ENCODE measurements around the gene FBLN1.
"Not testable (repeated sequence)": the region's sequence is repeated elsewhere in the genome, so short reads cannot be mapped to it uniquely, and the experiment has no call there.

FBLN1 gene

DNA sequence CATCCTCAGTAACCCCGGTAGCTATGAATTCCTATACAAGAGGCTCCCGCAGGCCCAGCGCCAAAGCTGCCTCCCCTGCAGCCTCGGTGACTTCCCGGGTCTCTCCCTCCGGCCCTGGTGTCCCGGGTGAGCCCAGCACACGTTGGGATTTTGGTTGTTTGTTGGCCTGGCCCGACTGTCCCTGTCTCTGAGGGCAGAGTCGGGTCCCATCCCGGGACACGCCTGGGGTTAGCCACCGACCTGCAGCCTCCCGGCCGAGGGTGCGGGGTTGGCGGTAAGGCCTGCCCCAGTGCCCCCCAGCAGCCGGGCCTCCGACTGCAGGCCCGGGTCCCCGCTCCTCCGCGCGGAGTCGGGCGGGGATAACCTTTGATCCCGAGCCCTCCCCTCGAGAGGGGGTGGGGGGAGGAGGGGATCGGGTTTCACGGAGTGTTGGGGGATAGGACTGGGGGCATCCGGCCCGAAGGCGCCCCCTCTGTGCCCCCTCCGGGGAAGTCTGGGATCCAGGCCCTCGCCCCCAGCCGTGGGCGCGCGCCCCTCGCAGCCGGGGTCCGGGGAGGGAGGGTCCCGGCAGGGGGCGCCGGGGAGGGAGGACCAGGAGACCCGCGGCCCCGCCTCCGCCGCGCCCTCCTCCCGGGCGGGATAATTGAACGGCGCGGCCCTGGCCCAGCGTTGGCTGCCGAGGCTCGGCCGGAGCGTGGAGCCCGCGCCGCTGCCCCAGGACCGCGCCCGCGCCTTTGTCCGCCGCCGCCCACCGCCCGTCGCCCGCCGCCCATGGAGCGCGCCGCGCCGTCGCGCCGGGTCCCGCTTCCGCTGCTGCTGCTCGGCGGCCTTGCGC, at the start of gene FBLN1:
FBLN1 (plus strand) TSS at position 669 of the 835 bp plus-strand sequence; CDS start at position 772, 103 bp downstream.
- no peak for DNase-seq

DNA sequence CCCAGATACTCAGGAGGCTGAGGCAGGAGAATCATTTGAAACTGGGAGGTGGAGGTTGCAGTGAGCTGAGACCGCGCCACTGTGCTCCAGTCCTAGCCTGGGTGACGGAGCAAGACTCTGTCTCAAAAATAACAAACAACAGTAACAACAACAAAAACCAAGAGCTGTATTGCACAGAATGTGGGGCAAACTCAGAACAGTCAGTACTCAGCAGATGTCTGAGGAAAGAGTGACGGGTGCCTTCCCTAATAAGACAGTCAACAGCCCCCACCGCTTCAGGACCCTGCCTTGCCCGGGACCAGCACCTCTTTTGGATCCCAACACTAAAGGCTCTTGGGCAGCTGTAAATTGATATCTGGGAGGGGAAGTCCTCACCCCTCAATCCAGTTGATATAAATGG, 48.9 kb upstream of the FBLN1 start:
- DNase-seq = no peak

GRCh38 chr22:45454275-45454674, 48.4 kb upstream of the FBLN1 start:
- no peak for DNase-seq

GRCh38 chr22:45455212-45455611, 47.5 kb upstream of the FBLN1 start:
- DNase-seq = no peak

DNA sequence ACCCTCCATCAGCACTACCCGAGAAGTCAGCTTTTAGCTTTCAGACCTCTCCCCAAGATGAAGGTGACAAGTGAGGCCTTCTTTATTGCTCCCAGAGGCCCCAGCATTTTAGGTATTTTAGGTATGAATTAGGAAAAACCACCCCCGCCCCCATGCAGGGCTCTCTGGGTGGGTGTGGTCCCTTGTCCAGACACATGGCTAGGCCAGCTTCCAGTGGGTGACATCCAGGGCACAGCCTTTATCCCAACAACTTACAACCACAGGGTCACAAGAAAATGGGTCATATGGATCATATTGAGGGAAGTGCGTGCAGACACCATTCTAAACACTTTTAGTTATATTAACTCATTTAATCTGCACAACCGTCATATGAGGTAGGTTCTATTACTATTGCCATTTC, 47.1 kb upstream of the FBLN1 start:
- DNase-seq = no peak

GRCh38 chr22:45456811-45457210, 45.9 kb upstream of the FBLN1 start:
- no peak for DNase-seq

GRCh38 chr22:45458532-45458931, 44.2 kb upstream of the FBLN1 start:
- no peak for DNase-seq

DNA sequence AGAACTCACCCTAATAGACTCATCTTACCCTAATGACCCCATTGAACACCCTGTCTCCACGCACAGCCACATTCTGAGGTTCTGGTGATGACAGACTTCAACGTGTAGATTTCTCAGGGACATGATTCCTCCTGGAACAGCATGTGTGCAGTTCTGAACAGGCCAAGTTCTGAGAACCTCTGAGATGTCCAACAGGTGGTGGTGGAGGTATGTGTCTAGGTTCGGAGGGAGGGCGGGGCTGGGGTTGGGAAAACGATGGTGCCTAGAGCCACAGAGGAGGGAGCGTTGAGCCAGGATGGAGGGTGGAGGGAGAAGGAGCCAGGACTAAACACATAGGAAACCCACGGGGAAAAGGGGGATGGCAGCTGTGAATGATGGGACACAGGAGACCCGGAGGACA, 43.4 kb upstream of the FBLN1 start:
- DNase-seq = no peak

DNA sequence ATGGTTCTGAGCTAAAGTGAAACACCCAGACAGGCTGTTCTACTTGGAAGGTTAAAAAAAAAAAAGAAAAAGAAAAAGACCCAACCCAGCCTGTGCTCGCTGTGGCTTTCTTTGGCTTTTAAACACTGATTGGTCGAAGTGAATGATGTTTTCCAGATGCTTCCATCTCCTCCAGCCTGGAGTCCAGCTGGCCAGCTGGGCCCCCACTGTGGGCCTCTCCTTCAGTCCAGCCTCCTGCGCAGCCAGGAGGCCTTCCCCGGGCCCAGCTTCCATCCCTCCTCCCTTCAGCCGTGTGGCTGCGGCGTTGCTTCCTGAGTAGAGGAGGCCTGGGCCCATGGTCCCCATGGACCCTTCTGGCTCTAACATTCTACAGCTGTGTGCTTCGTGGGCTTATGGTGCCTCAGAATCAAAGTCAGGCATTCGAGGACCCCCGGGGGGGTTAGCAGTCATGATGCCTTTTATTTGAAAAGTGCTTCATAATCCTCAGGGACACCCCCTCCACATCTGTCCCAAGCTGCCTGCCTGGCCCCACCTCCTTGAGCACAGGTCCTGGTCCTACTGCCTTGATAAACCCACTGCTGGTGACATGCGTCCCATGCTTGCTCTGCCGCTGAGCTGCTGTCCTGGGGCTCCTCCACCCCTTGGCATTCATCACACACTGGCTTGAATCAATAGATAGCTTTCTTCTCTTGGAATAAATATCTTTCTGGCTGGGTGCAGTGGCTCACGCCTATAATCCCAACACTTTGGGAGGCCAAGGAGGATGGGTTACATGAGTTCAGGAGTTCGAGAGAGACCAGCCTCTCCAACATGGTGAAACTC, 42.2 kb upstream of the FBLN1 start:
- no peak for DNase-seq

- DNase-seq = peak; percentile 34
These were observed 40.5 kb upstream of the FBLN1 start for GRCh38 chr22:45462034-45462655.

DNA sequence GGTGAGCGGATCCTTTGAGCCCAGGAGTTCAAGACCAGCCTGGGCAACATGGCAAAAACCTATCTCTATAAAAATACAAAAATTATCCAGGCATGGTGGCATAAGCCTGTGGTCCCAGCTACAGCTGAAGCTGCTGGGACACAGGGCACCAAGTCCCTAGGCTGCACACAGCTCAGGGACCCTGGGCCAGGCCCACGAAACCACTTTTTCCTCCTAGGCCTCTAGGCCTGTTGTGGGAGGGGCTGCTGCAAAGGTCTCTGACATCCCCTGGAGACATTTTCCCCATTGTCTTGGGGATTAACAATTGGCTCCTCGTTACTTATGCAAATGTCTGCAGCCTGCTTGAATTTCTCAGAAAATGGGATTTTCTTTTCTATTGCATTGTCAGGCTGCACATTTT, 39.0 kb upstream of the FBLN1 start:
- DNase-seq = not testable (repeated sequence)

DNA sequence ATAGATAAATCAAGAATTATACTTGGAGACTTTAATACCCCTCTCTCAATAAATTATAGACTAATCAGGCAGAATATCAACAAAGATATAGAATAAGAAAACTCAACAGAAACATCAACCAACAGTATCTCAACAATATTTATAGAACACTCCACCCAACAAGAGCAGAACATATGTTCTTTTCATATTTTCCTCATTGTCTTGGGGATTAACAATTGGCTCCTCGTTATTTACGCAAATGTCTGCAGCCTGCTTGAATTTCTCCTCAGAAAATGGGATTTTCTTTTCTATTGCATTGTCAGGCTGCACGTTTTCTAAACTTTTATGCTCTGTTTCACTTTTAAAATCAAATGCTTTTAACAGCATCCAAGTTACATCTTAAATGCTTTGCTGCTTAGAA, 37.0 kb upstream of the FBLN1 start:
- DNase-seq = no peak

DNA sequence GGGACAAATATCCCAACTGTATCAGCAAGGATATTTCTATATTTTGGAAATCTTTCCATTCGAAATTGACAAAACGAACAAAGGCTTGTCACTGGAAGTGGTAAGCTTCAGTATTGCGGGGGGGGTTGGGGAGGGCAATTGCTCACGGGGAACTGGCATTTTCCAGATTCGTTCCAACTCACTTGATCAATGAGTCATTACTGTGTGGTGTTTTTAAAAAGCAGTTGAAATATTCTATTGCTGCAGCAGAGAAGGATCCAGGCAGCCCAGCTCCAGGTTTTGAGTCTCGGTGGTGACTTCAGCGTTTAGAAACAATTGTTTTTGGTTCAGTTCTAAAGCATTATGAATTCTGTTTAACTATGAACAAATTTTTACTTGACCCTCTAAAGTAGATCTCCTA, 33.8 kb upstream of the FBLN1 start:
- no peak for DNase-seq

GRCh38 chr22:45469281-45470073, 33.2 kb upstream of the FBLN1 start:
- DNase-seq = no peak

DNA sequence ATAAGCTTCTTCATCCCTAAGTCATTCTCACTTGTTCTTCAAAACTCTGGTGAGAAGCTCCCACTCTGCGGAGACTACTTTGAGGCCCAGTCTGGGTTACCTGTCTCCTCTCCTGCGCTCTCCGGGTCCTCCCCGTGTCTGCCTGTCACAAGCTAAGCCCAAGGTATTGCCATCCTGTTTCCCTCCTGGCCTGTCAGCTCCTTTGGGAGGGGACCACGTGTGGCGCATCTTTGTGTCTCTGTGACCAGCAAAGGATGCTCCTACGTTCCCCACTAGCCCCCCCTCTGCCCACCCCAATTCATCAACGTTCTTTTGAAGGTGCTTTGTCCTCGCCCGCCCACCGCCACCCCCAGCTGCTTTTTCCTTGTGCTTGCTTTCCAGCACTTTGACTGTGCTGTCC, 31.8 kb upstream of the FBLN1 start:
- DNase-seq = no peak

GRCh38 chr22:45472426-45472825, 30.3 kb upstream of the FBLN1 start:
- no peak for DNase-seq

- no peak for DNase-seq
These were observed 29.0 kb upstream of the FBLN1 start for GRCh38 chr22:45473626-45474237.

DNA sequence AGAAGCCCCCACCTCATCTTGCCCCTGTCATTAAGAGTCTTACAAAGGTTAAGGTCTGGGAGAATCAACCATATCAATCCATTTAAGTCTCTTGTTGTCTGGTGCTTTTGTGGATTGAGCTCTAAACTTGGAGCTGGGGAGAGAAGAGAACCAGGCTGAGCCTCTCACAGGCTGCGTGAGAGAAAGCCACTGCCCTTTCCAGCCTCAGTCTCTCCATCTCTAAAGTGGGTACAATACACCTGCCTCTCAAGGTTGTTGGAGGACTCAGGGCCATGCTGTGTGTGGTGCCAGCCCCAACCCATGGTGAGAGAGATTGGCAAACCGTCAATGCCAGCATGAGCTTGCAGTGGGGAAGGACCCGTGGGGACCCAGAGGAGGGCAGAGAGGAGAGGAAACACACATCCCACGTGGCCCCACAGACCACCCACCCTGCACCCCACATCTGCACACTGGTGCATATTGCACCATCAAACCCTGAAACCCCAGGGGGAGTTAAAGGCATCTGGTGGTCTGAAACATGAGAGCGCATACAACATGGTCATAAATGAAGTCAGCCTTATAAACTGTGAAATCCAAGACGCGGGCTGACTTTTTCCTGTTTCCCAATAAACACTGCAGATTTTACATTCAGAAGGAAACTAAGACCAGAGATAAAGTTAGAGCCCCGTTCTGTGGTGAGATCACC, 27.5 kb upstream of the FBLN1 start:
- no peak for DNase-seq

- no peak for DNase-seq
These were observed 26.7 kb upstream of the FBLN1 start for GRCh38 chr22:45475851-45476514.

DNA sequence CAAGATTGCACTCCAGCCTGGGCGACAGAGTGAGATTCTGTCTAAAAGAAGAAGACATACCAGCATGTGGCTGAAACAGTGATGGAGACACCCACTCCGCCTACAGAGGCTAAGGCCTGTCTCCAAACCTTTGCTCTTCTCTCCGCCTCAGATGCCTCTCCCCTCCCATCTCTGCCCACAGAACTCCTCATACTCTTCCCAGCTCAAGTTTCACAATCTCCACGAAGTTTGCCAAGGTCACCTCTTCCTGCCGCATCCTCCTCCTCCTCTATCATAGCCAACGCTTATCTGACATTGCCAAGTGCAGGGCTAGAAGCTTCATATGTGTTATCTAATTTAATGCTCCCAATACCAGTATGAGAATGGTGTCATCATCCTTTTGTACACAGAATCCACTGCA, 25.9 kb upstream of the FBLN1 start:
- DNase-seq = no peak

Measured in SHP77 treated with DMSO at 0.1 percent for 48 hours (cell line).